HG03378 (cell line): Measurements from ENCODE around the gene KCNH5.
"Not testable (repeated sequence)": the region's sequence is repeated elsewhere in the genome, so short reads cannot be mapped to it uniquely, and the experiment has no call there.

Experiments used
- ATAC-seq: cut with Tn5 transposase; IDR thresholded peaks from one replicate; pipeline ENCODE4 v1.9.1; 2021; ENCODE audit warnings: mild to moderate bottlenecking, moderate library complexity; ENCODE audit not compliant: unreplicated experiment

The KCNH5 gene

GRCh38 chr14:62759796-62760195, 285.5 kb downstream of the KCNH5 start:
- no peak for ATAC-seq

- not testable (repeated sequence) for ATAC-seq
Observed at GRCh38 chr14:62746881-62747280, 298.4 kb downstream of the KCNH5 start.

- no peak for ATAC-seq
Observed at GRCh38 chr14:62745496-62745895, 299.8 kb downstream of the KCNH5 start.

- ATAC-seq, result no peak
Observed at GRCh38 chr14:62743560-62743959, 301.7 kb downstream of the KCNH5 start.

- no peak for ATAC-seq
Observed at GRCh38 chr14:62743118-62743517, 302.1 kb downstream of the KCNH5 start.

GRCh38 chr14:62739647-62740046, 305.6 kb downstream of the KCNH5 start:
- no peak for ATAC-seq

DNA sequence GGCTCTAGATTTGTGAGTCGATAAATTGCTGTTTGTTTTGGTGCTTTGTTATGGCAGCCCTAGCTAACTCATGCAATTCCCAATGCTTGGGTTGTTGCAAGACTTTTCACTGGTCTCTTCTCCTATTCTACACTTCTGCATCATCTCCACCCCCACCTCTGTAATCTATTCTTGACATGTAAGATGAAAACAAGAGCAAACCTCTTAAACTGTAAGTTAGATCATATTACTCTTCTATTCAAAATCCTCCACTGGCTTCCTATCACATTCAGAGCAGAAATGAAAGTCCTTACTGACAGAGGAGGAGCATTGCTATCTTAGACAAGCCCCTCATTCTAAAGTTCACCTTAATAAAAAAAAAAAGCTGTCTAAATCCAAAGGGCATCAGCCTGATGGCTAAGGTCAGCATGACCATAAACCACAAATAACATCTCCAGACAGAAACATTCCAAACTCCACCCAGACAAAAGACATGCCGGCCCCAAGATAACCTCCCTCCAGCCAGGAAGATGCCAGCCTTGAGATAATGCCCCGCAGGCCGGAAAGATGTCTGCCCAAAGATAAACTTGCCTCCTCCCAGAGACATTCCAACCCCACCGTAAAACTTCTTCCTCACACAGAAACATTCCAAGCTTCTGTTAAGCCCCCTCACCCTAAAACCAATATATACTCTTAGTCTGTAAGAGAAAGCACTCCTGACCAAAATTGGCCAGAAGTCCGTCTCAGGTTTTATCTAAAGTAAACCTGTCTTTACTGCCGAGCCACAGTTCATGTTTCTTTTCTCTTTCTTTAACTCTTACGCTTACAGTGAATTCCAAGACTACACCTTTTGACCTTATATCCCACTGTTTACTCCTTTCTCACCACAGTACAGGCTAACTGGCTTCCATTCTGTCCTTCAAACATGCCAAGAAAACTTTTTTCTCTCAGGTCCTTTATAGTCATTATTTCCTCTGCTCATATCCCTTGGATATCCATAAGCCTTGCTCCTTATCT, 308.9 kb downstream of the KCNH5 start:
- no peak for ATAC-seq

DNA sequence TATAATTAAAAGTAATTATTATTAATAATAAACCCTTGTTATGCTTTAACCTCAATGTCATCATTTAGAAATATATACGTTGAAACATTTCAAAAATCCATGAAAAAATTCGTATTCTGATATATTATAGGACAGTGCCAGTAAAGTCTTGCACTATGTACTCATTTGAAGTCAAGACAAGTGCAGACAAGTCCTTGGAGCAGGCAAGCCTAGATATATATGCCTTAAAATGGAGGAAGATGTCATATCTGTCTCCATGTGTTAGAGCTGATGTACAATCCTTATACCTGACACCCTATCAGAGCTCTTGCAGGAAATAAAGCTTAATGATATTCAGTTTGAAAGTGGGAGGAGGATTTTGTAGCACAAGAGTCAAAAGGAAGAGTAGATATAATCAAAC, 310.4 kb downstream of the KCNH5 start:
- no peak for ATAC-seq

GRCh38 chr14:62722406-62722805, 322.9 kb downstream of the KCNH5 start:
- ATAC-seq, result no peak

DNA sequence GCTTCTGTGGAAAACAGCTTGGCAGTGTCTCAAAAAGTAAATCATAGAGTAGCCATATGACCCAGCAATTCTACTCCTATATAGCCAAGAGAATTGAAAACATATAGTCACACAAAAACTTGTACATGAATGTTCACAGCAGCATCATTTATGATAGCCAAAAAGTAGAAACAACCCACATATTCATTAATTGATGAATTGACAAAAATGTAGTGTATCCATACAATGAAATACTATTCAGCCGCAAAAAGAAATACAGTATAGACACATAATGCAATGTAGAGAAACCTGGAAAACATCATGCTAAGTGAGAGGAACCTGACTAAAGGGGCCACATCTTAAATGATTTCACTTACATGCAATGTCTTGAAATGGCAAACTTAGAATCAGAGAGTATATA, 326.6 kb downstream of the KCNH5 start:
- no peak for ATAC-seq

- no peak for ATAC-seq
Observed at GRCh38 chr14:62711351-62712023, 333.8 kb downstream of the KCNH5 start.

DNA sequence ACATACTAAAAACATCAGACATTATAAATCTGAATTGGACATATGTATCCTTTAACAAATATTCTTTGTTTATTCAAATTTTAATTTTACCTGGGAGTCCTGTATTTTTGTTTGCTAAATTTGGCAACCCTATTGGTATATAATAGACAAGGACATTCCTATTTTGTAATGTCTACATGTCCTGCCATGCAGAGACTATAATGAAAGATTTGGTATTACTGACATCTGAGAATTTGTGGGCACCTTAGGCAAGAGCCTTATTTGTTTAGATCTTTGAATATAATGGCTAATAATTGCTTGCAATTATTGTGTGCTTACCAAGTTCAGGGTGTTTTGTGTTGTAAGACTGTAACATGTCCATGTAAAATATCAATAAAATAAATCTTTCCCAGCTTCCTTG, 334.4 kb downstream of the KCNH5 start:
- no peak for ATAC-seq

DNA sequence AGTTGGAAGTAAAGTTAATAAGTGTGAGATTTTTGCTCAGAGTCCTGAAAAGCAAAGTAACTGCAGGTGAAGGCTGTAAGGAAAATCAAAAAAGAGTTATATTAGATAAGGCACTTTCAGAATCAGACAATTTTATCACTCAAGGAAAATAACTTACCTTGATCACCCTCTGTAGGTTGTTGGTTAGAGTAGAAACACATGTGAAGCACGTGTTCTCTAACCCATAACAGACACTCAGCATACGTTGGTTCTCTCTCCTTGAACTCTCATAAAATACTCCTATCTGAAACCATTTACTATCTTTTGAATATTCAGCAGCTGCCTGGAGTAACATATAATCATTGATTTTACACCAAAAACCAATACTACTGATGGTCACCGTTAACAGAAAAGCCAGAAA, 335.5 kb downstream of the KCNH5 start:
- ATAC-seq, result no peak

DNA sequence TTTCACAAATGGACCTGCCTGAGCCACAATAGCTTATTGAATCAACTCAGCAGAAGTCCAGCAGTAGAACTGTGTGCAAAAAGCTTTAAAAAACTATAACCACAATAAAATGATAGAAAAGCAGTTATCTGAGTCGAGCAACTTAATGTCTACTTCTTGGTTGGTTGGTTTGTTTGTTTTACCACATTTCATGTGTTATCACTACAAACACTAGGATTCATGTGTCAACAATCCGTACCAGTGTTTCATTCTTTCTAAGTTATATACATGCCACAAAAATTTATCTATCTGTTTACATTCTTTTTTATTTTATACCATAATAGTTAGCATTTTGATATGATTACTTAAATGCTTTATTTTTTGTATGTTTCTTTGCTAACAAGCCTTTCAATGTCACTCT, 339.0 kb downstream of the KCNH5 start:
- no peak for ATAC-seq

DNA sequence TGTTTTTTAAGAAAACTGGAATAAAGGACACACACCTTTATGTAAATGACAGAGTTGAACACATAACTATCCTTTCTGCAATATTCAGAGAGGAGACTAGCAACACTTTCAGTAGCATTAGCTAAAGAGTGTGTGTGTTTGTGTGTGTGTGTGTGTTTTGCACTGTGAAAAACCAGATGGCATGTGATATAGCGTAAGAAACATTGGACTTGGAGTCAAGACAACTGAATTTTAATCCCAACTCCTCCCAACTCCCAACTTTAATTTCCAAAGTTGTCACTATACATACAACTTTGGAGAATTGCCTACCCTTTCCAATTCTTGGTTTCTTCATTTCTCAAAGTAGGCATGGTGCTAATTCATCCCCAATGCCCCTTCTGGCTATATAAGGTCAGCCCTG, 347.8 kb downstream of the KCNH5 start:
- ATAC-seq, result no peak

GRCh38 chr14:62696929-62697328, 348.3 kb downstream of the KCNH5 start:
- ATAC-seq, result no peak

DNA sequence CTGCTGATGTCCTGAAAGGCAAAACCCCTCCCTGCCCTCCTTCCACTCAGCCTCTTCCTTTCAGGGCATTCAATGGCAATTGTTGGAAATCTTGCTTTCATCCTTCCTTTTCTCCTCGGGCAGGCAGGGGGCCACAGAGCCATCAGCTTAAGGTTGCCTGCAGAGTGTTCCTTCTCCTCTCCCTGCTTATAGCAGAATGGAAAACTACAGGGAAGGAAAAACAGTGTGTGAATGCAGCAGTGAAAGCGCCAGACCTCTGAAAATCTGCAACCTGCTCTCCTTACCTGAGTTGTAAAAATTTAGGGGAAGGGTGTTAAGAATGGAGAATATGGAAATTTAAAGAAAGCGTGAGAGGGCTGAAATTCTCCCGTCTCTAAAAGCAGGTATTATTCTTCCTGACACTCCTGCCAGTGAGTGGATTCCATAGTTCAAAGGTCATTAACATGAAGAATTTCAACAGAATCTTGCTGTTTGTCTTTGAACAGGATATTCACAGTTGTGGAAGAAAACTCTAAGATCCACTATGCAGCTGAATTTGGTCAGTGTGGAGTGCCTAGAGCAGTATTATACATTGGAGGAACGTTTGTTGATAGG, 348.8 kb downstream of the KCNH5 start:
- ATAC-seq, result no peak

- no peak for ATAC-seq
Observed at GRCh38 chr14:62694075-62694474, 351.2 kb downstream of the KCNH5 start.

DNA sequence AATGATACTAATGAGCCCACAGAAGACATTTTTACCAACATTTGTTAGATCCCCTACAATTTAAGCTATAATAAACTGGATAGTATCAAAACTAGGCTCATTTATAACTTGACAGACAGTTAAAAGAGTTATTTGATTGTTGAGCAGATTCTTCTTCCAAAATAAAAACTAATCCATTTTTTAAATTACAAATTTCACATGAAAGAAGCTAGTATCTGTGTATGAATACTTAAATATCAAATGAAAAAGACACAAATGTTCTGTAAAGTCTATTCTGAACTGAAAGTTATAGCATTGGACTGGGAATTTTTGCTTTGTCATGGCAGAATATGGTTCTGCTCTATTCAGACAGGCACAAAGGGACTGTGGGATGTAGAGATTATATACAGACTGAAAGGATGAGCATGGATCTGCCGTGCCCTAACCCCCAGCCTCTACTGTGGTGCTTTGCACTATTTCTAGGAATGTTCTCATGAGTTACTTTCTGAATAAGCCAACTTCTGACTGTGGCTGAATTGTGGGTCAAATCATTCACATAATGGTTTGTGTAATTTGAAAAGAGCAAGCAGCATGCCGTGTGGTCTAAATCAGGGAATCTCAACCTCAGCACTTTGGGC, 352.7 kb downstream of the KCNH5 start:
- ATAC-seq, result no peak

- no peak for ATAC-seq
Observed at GRCh38 chr14:62691647-62692489, 353.4 kb downstream of the KCNH5 start.
